ENCODE results near the gene USP4. TPM values are rescaled to one million over a fixed set of nuclear protein-coding genes. Genes with fewer than 3 reads are reported as not detected.

USP4 gene
- total and polyA plus RNA-seq, 4 donors: 12.5 to 17.7 (median 14.9) TPM

GRCh38 chr3:49305608-49306007 lies 34.2 kb downstream of the USP4 start:
- Histone ChIP-seq H3K36me3 (ENCODE audit: control insufficient read depth in 4 of 4, insufficient read depth in 3 of 4, low read depth in 1 of 4, low read length in 3 of 4) (peaks cover 15 to 44% (median 35%) of the 10 kb centered on the region in 4 donors), H3K9me3 (ENCODE audit: control insufficient read depth in 4 of 4, low read length in 3 of 4) (no peaks in the 10 kb centered on the region), H3K9ac (ENCODE audit: low read depth in 1 of 2, low read length in 2 of 2) (no peak overlapping the region), H3K27ac (ENCODE audit: low read depth in 1 of 2, low read length in 2 of 2) (no peak overlapping the region), H3K27me3 (ENCODE audit: control insufficient read depth in 4 of 4, insufficient read depth in 4 of 4, low read length in 3 of 4) (no peaks in the 10 kb centered on the region), H3K4me1 (ENCODE audit: control insufficient read depth in 4 of 4, insufficient read depth in 4 of 4, low read length in 3 of 4) (no peaks in the 10 kb centered on the region), H3K4me3 (ENCODE audit: low read depth in 1 of 3, low read length in 3 of 3) (no peak overlapping the region)
- no peak for DNase-seq (ENCODE audit: low spot score)
- TF ChIP-seq RAD21 (IDR thresholded peaks at IDR 0.05) (no peak), REST (IDR thresholded peaks at IDR 0.05) (no peak), ATF3 (IDR thresholded peaks at IDR 0.05) (no peak), CTCF (IDR thresholded peaks at IDR 0.05; ENCODE audit: low read depth, low read length, missing input control) (no peak), YY1 (IDR thresholded peaks at IDR 0.05) (no peak), HNF4G (IDR thresholded peaks at IDR 0.05) (no peak), MAX (IDR thresholded peaks at IDR 0.05) (no peak)
- 87% methylated on average over 5 of the region's 5 CpGs for WGBS

GRCh38 chr3:49302613-49303012 lies 37.2 kb downstream of the USP4 start:
- H3K27ac ChIP-seq (ENCODE audit: low read depth in 1 of 2, low read length in 2 of 2): no peak overlapping the region
- TF ChIP-seq JUND (IDR thresholded peaks at IDR 0.05) (no peak), FOXA1 (IDR thresholded peaks at IDR 0.05) (no peak), RAD21 (IDR thresholded peaks at IDR 0.05) (no peak), REST (IDR thresholded peaks at IDR 0.05) (no peak), TAF1 (conservative IDR thresholded peaks at IDR 0.05) (no peak), FOXA2 (IDR thresholded peaks at IDR 0.05) (no peak), HNF4G (IDR thresholded peaks at IDR 0.05) (no peak), CTCF (IDR thresholded peaks at IDR 0.05; ENCODE audit: low read depth, low read length, missing input control) (no peak), YY1 (IDR thresholded peaks at IDR 0.05) (no peak), ZBTB33 (IDR thresholded peaks at IDR 0.05) (no peak), SP1 (IDR thresholded peaks at IDR 0.05) (no peak), NR2F2 (IDR thresholded peaks at IDR 0.05) (no peak), RXRA (IDR thresholded peaks at IDR 0.05) (no peak)
- no peak overlapping the region for H3K4me3 ChIP-seq (ENCODE audit: low read depth in 1 of 3, low read length in 3 of 3)
- 96% methylated on average over 1 of the region's 1 CpG for WGBS
- no peaks in the 10 kb centered on the region for H3K4me1 ChIP-seq (ENCODE audit: control insufficient read depth in 4 of 4, insufficient read depth in 4 of 4, low read length in 3 of 4)
- no peak overlapping the region for H3K9ac ChIP-seq (ENCODE audit: low read depth in 1 of 2, low read length in 2 of 2)
- peaks cover 10 to 54% (median 40%) of the 10 kb centered on the region in 4 donors for H3K36me3 ChIP-seq (ENCODE audit: control insufficient read depth in 4 of 4, insufficient read depth in 3 of 4, low read depth in 1 of 4, low read length in 3 of 4)
- H3K9me3 ChIP-seq (ENCODE audit: control insufficient read depth in 4 of 4, low read length in 3 of 4): no peaks in the 10 kb centered on the region
- no peaks in the 10 kb centered on the region for H3K27me3 ChIP-seq (ENCODE audit: control insufficient read depth in 4 of 4, insufficient read depth in 4 of 4, low read length in 3 of 4)
- no peak for DNase-seq (ENCODE audit: low spot score)

Measured in liver (tissue), 9 donors.